Measurements from ENCODE around the gene NRSN2. TPM values are rescaled to one million over a fixed set of nuclear protein-coding genes. Genes with fewer than 3 reads are reported as not detected.
"Not testable (repeated sequence)": the region's sequence is repeated elsewhere in the genome, so short reads cannot be mapped to it uniquely, and the experiment has no call there.

The NRSN2 gene
- polyA plus RNA-seq, 6 donors from 2014 or later = 4.7 to 9.8 (median 8.2) TPM

GRCh38 chr20:366719-367485, 20.0 kb downstream of the NRSN2 start:
- ATAC-seq (ENCODE audit: low read depth in 2 of 2) (no peak), DNase-seq (no peak)
- Mint-ChIP-seq H3K9me3 (no peaks in the 10 kb centered on the region), H3K36me3 (no peaks in the 10 kb centered on the region), H3K4me1 (peaks cover 7 to 8% (median 8%) of the 10 kb centered on the region in 3 donors), H3K27ac (peak overlapping the region in 1 of 6 donors; percentile 21), H3K27me3 (peaks cover 14 to 32% (median 25%) of the 10 kb centered on the region in 3 donors), H3K4me3 (peak overlapping the region in 1 of 8 donors; percentile 48)

- ATAC-seq (ENCODE audit: low read depth in 2 of 2) = no peak
- Mint-ChIP-seq H3K4me3 (no peak overlapping the region), H3K4me1 (peaks cover 3 to 5% (median 3%) of the 10 kb centered on the region in 3 donors)
Measured at GRCh38 chr20:367486-367887, 20.6 kb downstream of the NRSN2 start.

DNA sequence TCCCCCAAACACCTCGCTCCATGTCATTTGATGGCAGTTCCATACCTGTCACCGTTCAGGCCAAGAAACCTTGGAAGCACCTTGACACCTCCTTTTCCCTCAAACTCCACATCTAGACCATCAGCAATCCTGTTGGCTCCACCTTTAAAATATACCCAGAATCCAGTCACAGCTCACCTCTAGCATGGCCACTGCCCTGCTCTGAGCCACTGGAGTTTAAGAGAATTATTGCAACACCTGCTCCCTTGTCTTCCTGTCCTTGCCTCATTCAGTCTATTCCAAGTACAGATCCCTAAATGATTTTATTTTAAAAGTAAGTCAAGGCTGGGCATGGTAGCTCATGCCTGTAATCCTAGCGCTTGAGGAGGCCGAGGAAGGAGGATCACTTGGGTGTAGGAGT, 22.0 kb downstream of the NRSN2 start:
- DNase-seq = no peak
- H3K9me3 Mint-ChIP-seq = no peaks in the 10 kb centered on the region
- H3K27me3 Mint-ChIP-seq = peaks cover 14 to 32% (median 19%) of the 10 kb centered on the region in 3 donors
- H3K27ac Mint-ChIP-seq = no peak overlapping the region
- H3K4me1 Mint-ChIP-seq = peaks cover 0 to 3% (median 0%) of the 10 kb centered on the region in 3 donors
- H3K4me3 Mint-ChIP-seq = no peak overlapping the region
- no peaks in the 10 kb centered on the region for H3K36me3 Mint-ChIP-seq
- ATAC-seq (ENCODE audit: low read depth in 2 of 2) = no peak

More at GRCh38 chr20:367486-367887, 20.6 kb downstream of the NRSN2 start:
- no peak for DNase-seq
- Mint-ChIP-seq H3K36me3 (no peaks in the 10 kb centered on the region), H3K27ac (peak overlapping the region in 1 of 6 donors; percentile 21), H3K9me3 (no peaks in the 10 kb centered on the region), H3K27me3 (peaks cover 14 to 32% (median 22%) of the 10 kb centered on the region in 3 donors)

GRCh38 chr20:370151-370600, 23.3 kb downstream of the NRSN2 start:
- Mint-ChIP-seq H3K27ac (no peak overlapping the region), H3K27me3 (peaks cover 14 to 27% (median 17%) of the 10 kb centered on the region in 3 donors), H3K4me1 (peaks cover 0 to 3% (median 0%) of the 10 kb centered on the region in 3 donors), H3K36me3 (no peaks in the 10 kb centered on the region), H3K4me3 (no peak overlapping the region), H3K9me3 (no peaks in the 10 kb centered on the region)
- DNase-seq (no peak), ATAC-seq (ENCODE audit: low read depth in 2 of 2) (no peak)

DNA sequence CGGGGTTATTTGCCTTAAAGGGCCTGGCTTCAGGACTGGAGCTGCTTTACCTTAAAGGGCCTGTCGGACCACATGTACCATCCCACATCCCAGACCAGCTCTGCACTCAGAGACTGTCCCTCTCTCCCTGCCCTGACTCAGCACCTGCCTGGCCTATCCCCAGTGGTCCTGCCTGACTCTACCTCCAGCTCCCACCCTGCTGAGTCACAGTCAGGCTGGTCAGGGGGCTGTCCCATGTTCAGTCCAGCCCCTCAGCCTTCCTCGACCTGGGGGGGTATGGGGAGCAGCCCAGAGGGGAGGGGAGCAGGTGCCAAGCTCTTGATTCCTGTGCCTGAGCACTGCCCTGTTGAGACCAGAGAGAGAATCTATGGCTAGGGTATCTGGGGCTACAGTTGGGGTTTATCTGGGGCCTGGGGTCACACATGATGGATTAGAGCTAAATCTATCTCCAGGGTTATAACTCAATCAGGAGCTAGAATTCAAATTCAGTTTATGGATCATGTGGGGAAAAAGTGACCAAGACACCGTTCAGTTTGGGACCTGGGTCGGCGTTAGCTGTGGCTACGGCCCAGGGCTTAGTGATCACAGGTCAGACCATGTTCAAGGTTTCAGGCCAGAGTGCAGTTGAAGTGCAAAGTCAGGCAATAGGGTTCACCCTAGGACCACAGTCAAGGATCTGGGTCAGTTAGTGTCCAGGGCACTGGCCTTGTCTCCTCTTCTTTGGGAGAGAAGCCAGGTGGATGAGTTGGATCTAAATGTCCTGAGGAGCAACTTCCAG, 24.3 kb downstream of the NRSN2 start:
- DNase-seq (no peak), ATAC-seq (ENCODE audit: low read depth in 2 of 2) (no peak)
- Mint-ChIP-seq H3K4me3 (no peak overlapping the region), H3K27me3 (peaks cover 14 to 25% (median 14%) of the 10 kb centered on the region in 3 donors), H3K36me3 (no peaks in the 10 kb centered on the region), H3K4me1 (peaks cover 0 to 3% (median 0%) of the 10 kb centered on the region in 3 donors), H3K27ac (no peak overlapping the region), H3K9me3 (no peaks in the 10 kb centered on the region)

DNA sequence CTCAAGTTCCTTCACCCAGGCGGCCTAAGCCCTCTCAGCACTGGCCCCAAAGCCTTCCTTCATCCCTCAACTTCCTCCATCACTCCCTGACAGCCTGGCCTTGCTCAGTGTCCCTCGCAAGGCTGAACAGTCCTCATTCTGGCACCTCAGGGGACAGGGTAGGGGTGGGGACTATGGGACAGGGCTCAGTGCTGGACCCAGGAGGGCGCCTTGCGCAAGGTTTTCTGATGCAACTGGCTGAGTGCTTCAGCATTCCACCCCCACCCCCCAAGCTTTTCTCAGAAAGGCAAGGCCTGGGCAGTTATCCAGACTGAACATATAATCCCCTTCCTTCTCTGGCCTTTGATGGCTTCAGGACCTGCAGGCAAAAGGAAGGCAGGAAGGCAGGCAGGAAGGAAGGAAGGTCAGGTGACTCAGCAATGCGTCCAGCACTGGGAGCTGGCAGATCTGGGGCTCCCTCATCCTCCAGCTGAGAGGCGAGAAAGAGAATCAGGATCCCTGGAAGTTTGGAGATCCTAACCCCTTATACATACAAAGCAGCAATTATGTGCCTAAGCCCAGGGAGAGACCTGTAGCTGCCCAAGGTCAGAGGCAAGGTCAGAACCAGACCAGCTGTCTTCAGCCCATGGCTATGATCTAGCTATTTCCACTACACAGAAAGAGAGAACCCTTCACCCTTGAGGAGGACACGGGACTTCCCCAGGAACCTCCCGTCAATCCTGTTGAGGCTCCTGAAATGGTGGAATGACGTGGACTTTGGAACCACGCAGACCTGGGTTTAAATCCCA, 25.0 kb downstream of the NRSN2 start:
- no peaks in the 10 kb centered on the region for H3K9me3 Mint-ChIP-seq
- H3K27me3 Mint-ChIP-seq = peaks cover 14 to 25% (median 14%) of the 10 kb centered on the region in 3 donors
- ATAC-seq (ENCODE audit: low read depth in 2 of 2) (no peak), DNase-seq (no peak)
- peaks cover 0 to 3% (median 0%) of the 10 kb centered on the region in 3 donors for H3K4me1 Mint-ChIP-seq
- no peak overlapping the region for H3K4me3 Mint-ChIP-seq
- no peaks in the 10 kb centered on the region for H3K36me3 Mint-ChIP-seq
- no peak overlapping the region for H3K27ac Mint-ChIP-seq

GRCh38 chr20:372543-373082, 25.7 kb downstream of the NRSN2 start:
- H3K4me3 Mint-ChIP-seq; H3K27ac Mint-ChIP-seq; ATAC-seq (ENCODE audit: low read depth in 2 of 2); H3K36me3 Mint-ChIP-seq; DNase-seq; H3K9me3 Mint-ChIP-seq; H3K4me1 Mint-ChIP-seq: not testable (repeated sequence)
- H3K27me3 Mint-ChIP-seq = peaks cover 12 to 22% (median 14%) of the 10 kb centered on the region in 3 donors

DNA sequence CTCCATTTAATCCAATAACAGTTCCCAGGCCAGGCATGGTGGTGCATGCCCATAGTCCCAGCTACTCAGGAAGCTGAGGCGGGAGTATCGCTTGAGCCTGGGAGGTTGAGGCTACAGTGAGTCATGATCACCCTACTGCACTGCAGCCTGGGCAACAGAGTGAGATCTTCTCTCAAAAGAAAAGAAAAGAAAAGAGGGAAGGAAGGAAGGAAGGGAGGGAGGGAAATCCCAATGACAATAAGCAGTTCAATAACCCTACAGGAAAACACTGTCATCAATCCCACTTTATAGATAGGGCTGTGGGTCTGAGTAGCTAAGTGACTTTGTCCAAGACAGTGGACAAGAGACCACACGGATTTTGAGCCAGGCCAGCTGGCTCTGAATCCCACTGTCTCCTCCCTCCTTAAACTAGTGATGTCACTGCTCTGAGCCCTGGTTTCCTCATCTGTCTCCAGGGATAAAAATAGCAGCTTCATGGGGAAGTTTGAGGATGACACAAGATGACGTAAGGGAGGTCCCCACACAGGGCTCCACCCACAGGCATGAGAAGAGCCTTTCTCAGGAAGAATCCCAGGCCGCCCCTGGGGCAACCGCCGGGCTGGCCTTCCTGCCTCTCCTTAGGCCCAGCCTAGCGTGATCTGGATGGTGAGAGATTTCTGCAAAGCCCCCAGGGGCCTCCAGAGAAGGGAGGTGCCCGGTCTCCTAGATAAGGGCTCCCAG, 26.4 kb downstream of the NRSN2 start:
- H3K4me3 Mint-ChIP-seq = no peak overlapping the region
- no peak overlapping the region for H3K27ac Mint-ChIP-seq
- DNase-seq = no peak
- no peaks in the 10 kb centered on the region for H3K9me3 Mint-ChIP-seq
- H3K4me1 Mint-ChIP-seq = peaks cover 0 to 3% (median 0%) of the 10 kb centered on the region in 3 donors
- H3K36me3 Mint-ChIP-seq = no peaks in the 10 kb centered on the region
- ATAC-seq (ENCODE audit: low read depth in 2 of 2) = no peak
- peaks cover 7 to 15% (median 14%) of the 10 kb centered on the region in 3 donors for H3K27me3 Mint-ChIP-seq

GRCh38 chr20:375265-375889, 28.5 kb downstream of the NRSN2 start:
- no peak for DNase-seq
- Mint-ChIP-seq H3K36me3 (no peaks in the 10 kb centered on the region), H3K27ac (peak overlapping the region in 3 of 6 donors; percentile 26 to 66 (median 30)), H3K4me1 (peaks cover 0 to 6% (median 0%) of the 10 kb centered on the region in 3 donors), H3K9me3 (no peaks in the 10 kb centered on the region), H3K27me3 (peaks cover 0 to 4% (median 0%) of the 10 kb centered on the region in 3 donors), H3K4me3 (peak overlapping the region in 2 of 8 donors; percentile 29 to 63)
- ATAC-seq (ENCODE audit: low read depth in 2 of 2) = no peak

GRCh38 chr20:376089-376488, 29.2 kb downstream of the NRSN2 start:
- DNase-seq (no peak), ATAC-seq (ENCODE audit: low read depth in 2 of 2) (no peak)
- Mint-ChIP-seq H3K36me3 (no peaks in the 10 kb centered on the region), H3K4me3 (peak overlapping the region in 1 of 8 donors; percentile 45), H3K27ac (no peak overlapping the region), H3K9me3 (no peaks in the 10 kb centered on the region), H3K27me3 (no peaks in the 10 kb centered on the region), H3K4me1 (peaks cover 0 to 7% (median 0%) of the 10 kb centered on the region in 3 donors)

- peak overlapping the region in 1 of 8 donors; percentile 45 for H3K4me3 Mint-ChIP-seq
- H3K9me3 Mint-ChIP-seq = no peaks in the 10 kb centered on the region
- no peak overlapping the region for H3K27ac Mint-ChIP-seq
- H3K4me1 Mint-ChIP-seq = peaks cover 0 to 7% (median 0%) of the 10 kb centered on the region in 3 donors
- ATAC-seq (ENCODE audit: low read depth in 2 of 2) (no peak), DNase-seq (no peak)
- H3K36me3 Mint-ChIP-seq = no peaks in the 10 kb centered on the region
- H3K27me3 Mint-ChIP-seq = no peaks in the 10 kb centered on the region
Measured at GRCh38 chr20:376750-377149, 29.8 kb downstream of the NRSN2 start.

GRCh38 chr20:377578-377977, 30.7 kb downstream of the NRSN2 start:
- not testable (repeated sequence) for DNase-seq; H3K27ac Mint-ChIP-seq; ATAC-seq (ENCODE audit: low read depth in 2 of 2); H3K36me3 Mint-ChIP-seq; H3K4me3 Mint-ChIP-seq; H3K27me3 Mint-ChIP-seq; H3K9me3 Mint-ChIP-seq
- H3K4me1 Mint-ChIP-seq = peaks cover 0 to 13% (median 0%) of the 10 kb centered on the region in 3 donors
